Calu3 (cell line): Measurements from ENCODE around the gene SEMA3E. TPM values are rescaled to one million over a fixed set of nuclear protein-coding genes. Genes with fewer than 3 reads are reported as not detected.

Experiments used
- BruUV-seq: library from RNA; stranded (reverse); fragments of 400-500 nt; replicated peaks from 2 replicates; lab custom pipeline; 2021; lab: Mats Ljungman, UMichigan
- CTCF ChIA-PET: fragments of 300-600 bp; sonication (Branson Sonifier 250); formaldehyde crosslinking; loops from one replicate; lab custom pipeline; 2022; ENCODE audit warnings: antibody characterized with exemption; lab: Charles Lee
- DNase-seq: peaks from one replicate; pipeline ENCODE4 v3.0.0; 2022
- H3K27ac Mint-ChIP-seq: one replicate; pipeline ENCODE4 v1.8.0; 2022; ENCODE audit warnings: mixed read lengths; ENCODE audit not compliant: unreplicated experiment
- H3K27me3 Mint-ChIP-seq: one replicate; pipeline ENCODE4 v1.8.0; 2022; ENCODE audit warnings: mixed read lengths; ENCODE audit not compliant: unreplicated experiment
- H3K36me3 Mint-ChIP-seq: one replicate; pipeline ENCODE4 v1.8.0; 2022; ENCODE audit warnings: mild to moderate bottlenecking, moderate library complexity, mixed read lengths; ENCODE audit not compliant: insufficient read depth, unreplicated experiment
- H3K4me1 Mint-ChIP-seq: one replicate; pipeline ENCODE4 v1.8.0; 2022; ENCODE audit warnings: mild to moderate bottlenecking, low read depth, mixed read lengths; ENCODE audit not compliant: unreplicated experiment
- H3K4me3 Mint-ChIP-seq: one replicate; pipeline ENCODE4 v1.8.0; 2022; ENCODE audit warnings: mild to moderate bottlenecking, low read depth, moderate library complexity, mixed read lengths; ENCODE audit not compliant: unreplicated experiment
- H3K9me3 Mint-ChIP-seq: one replicate; pipeline ENCODE4 v1.8.0; 2022; ENCODE audit warnings: low read depth, mixed read lengths; ENCODE audit not compliant: unreplicated experiment
- intact Hi-C: fragments of 100-400 bp; cut with micrococcal nuclease; formaldehyde crosslinking; loops from one replicate; pipeline ENCODE4 v1.10.0; 2022; ENCODE audit not compliant: unreplicated experiment
- total RNA-seq: library from RNA; stranded (reverse); gene quantifications from 2 replicates; pipeline ENCODE4 v1.2.3, GENCODE V29; 2022
- TF ChIP-seq, protein P1 (sequence below): fragments of 200-600 bp; IDR thresholded peaks from one replicate; pipeline ENCODE4 v1.8.0; 2022; ENCODE audit warnings: antibody characterized with exemption; ENCODE audit not compliant: unreplicated experiment

The SEMA3E gene
- total RNA-seq, 1 experiment from 2014 or later: 24.4 TPM

- intact Hi-C loops: no loop called here
- Mint-ChIP-seq H3K4me3 (no peak overlapping the region), H3K9me3 (no peaks in the 10 kb centered on the region), H3K27ac (no peak overlapping the region), H3K27me3 (no peaks in the 10 kb centered on the region), H3K36me3 (no peaks in the 10 kb centered on the region), H3K4me1 (no peaks in the 10 kb centered on the region)
- CTCF ChIA-PET: no interaction called here
- TF ChIP-seq, protein P1, sequence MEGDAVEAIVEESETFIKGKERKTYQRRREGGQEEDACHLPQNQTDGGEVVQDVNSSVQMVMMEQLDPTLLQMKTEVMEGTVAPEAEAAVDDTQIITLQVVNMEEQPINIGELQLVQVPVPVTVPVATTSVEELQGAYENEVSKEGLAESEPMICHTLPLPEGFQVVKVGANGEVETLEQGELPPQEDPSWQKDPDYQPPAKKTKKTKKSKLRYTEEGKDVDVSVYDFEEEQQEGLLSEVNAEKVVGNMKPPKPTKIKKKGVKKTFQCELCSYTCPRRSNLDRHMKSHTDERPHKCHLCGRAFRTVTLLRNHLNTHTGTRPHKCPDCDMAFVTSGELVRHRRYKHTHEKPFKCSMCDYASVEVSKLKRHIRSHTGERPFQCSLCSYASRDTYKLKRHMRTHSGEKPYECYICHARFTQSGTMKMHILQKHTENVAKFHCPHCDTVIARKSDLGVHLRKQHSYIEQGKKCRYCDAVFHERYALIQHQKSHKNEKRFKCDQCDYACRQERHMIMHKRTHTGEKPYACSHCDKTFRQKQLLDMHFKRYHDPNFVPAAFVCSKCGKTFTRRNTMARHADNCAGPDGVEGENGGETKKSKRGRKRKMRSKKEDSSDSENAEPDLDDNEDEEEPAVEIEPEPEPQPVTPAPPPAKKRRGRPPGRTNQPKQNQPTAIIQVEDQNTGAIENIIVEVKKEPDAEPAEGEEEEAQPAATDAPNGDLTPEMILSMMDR: no peak
- BruUV-seq: no TSS peak
- peak; percentile 1 for DNase-seq
Observed at GRCh38 chr7:83347945-83348444, 300.9 kb downstream of the SEMA3E start.

GRCh38 chr7:83339907-83340306, 309.0 kb downstream of the SEMA3E start:
- Mint-ChIP-seq H3K27me3 (no peaks in the 10 kb centered on the region), H3K4me1 (no peaks in the 10 kb centered on the region), H3K4me3 (no peak overlapping the region), H3K27ac (no peak overlapping the region), H3K9me3 (no peaks in the 10 kb centered on the region), H3K36me3 (no peaks in the 10 kb centered on the region)
- TF ChIP-seq, protein P1: no peak
- DNase-seq: no peak
- CTCF ChIA-PET: no interaction called here
- intact Hi-C loops: no loop called here
- no TSS peak for BruUV-seq

GRCh38 chr7:83338277-83338950, 310.5 kb downstream of the SEMA3E start:
- Mint-ChIP-seq H3K27me3 (no peaks in the 10 kb centered on the region), H3K4me3 (no peak overlapping the region), H3K4me1 (no peaks in the 10 kb centered on the region), H3K9me3 (no peaks in the 10 kb centered on the region), H3K27ac (no peak overlapping the region), H3K36me3 (no peaks in the 10 kb centered on the region)
- no peak for DNase-seq
- TF ChIP-seq, protein P1: no peak
- CTCF ChIA-PET: no interaction called here
- intact Hi-C loops: no loop called here
- no TSS peak for BruUV-seq

DNA sequence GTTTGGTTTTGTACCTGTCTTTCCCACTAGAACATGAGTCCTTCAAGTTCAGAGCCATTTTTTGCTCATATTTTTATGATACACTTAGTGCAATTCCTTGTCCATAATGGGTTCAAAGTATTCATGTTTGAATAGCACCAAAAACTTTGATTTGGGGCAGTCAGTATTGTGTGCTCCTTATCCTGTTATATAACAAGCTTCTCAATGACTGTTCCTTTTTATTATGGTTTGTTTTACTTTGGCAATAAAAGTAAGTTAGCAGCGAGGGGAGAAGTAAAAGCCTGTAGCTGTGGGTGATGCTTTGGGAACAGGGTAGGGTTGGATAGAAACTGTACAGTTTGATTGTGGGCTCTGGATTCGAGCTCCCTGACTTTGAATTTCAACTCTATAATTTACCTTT, 311.9 kb downstream of the SEMA3E start:
- Mint-ChIP-seq H3K4me3 (no peak overlapping the region), H3K36me3 (no peaks in the 10 kb centered on the region), H3K4me1 (no peaks in the 10 kb centered on the region), H3K27me3 (no peaks in the 10 kb centered on the region), H3K27ac (no peak overlapping the region), H3K9me3 (no peaks in the 10 kb centered on the region)
- no peak for DNase-seq
- no TSS peak for BruUV-seq
- intact Hi-C loops: no loop called here
- TF ChIP-seq, protein P1: no peak
- CTCF ChIA-PET: no interaction called here
